ENCODE data around the gene CASK. TPM values are rescaled to one million over a fixed set of nuclear protein-coding genes. Genes with fewer than 3 reads are reported as not detected.

Gene CASK
- total RNA-seq, 1 experiment from 2014 or later, result 29.4 TPM

DNA sequence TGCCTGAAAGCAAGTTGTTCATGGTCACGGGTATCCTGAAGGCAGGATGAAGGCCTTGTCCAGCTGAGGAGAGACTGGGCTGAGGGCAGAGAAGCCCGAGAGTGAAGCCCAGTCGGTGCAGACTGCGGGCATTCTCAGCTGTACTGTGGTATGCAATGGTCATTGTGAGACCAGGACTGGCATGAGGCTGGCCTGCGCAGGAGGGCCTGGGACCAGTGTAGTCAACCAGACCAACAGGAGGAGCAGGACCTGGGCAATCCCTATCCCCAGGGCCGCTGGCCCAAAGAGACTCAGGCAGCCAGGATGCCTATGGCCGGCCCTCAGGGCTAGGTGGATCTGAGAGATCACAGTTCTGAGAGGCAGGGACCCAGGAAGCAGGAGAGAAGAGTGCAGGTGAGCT is 394.6 kb downstream of the CASK start:
- H3K27ac ChIP-seq, result no peak overlapping the region

DNA sequence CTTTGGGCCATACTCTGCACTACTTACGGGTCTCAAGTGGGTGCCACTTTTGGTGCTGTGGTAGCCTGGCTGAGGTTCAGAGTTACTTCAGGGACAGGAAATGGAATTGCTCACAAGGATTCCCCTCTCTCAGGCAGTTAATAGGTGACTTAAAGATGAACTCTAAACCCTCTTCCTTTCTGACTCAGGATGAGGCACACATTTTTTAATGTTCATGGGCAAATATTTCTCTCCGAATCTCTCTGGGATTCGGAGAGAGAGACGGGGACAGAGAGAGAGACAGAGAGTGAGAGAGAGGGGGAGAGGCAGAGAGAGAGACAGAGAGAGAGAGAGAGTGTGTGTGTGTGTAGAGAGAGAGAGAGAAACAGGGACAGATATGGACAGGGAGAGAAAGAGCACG is 396.4 kb downstream of the CASK start:
- Histone ChIP-seq H3K9me3 (ENCODE audit: insufficient read depth, low read depth) (no peaks in the 10 kb centered on the region), H2AFZ (no peak overlapping the region), H3K4me2 (no peak overlapping the region), H3K27ac (no peak overlapping the region), H3K4me1 (replicated peaks; ENCODE audit: insufficient read depth) (no peaks in the 10 kb centered on the region), H3K79me2 (ENCODE audit: low read depth) (no peaks in the 10 kb centered on the region), H3K36me3 (ENCODE audit: low read depth) (no peaks in the 10 kb centered on the region), H3K9me2 (ENCODE audit: insufficient read depth) (no peaks in the 10 kb centered on the region), H3K4me3 (no peak overlapping the region), H3K27me3 (ENCODE audit: insufficient read depth, low read depth) (no peaks in the 10 kb centered on the region), H3F3A (ENCODE audit: insufficient read depth, low read depth) (no peaks in the 10 kb centered on the region), H4K20me1 (ENCODE audit: insufficient read depth) (no peaks in the 10 kb centered on the region)
- intact Hi-C loops (cut with micrococcal nuclease; ENCODE audit: unreplicated experiment), result no loop called here
- CTCF ChIA-PET, result no interaction called here
- no TSS peak for BruUV-seq (replicated peaks)
- no peak for DNase-seq
- POLR2A ChIA-PET (ENCODE audit: unreplicated experiment), result no interaction called here
- TF ChIP-seq, protein P1, sequence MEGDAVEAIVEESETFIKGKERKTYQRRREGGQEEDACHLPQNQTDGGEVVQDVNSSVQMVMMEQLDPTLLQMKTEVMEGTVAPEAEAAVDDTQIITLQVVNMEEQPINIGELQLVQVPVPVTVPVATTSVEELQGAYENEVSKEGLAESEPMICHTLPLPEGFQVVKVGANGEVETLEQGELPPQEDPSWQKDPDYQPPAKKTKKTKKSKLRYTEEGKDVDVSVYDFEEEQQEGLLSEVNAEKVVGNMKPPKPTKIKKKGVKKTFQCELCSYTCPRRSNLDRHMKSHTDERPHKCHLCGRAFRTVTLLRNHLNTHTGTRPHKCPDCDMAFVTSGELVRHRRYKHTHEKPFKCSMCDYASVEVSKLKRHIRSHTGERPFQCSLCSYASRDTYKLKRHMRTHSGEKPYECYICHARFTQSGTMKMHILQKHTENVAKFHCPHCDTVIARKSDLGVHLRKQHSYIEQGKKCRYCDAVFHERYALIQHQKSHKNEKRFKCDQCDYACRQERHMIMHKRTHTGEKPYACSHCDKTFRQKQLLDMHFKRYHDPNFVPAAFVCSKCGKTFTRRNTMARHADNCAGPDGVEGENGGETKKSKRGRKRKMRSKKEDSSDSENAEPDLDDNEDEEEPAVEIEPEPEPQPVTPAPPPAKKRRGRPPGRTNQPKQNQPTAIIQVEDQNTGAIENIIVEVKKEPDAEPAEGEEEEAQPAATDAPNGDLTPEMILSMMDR (conservative IDR thresholded peaks at IDR 0.05), result no peak
- no peak for TF ChIP-seq EZH2 (IDR thresholded peaks at IDR 0.05; ENCODE audit: low read depth)

More for the DNA sequence above, 394.6 kb downstream of the CASK start:
- no peaks in the 10 kb centered on the region for H3K36me3 ChIP-seq (ENCODE audit: low read depth)
- H3K4me2 ChIP-seq, result no peak overlapping the region
- no peaks in the 10 kb centered on the region for H3K79me2 ChIP-seq (ENCODE audit: low read depth)
- no peak overlapping the region for H2AFZ ChIP-seq
- H3F3A ChIP-seq (ENCODE audit: insufficient read depth, low read depth), result no peaks in the 10 kb centered on the region
- no peak overlapping the region for H3K4me3 ChIP-seq
- no peaks in the 10 kb centered on the region for H3K9me2 ChIP-seq (ENCODE audit: insufficient read depth)
- H3K9me3 ChIP-seq (ENCODE audit: insufficient read depth, low read depth), result no peaks in the 10 kb centered on the region
- no peaks in the 10 kb centered on the region for H4K20me1 ChIP-seq (ENCODE audit: insufficient read depth)
- DNase-seq, result no peak
- ChIA-PET POLR2A (ENCODE audit: unreplicated experiment) (no interaction called here), CTCF (no interaction called here)
- H3K4me1 ChIP-seq (replicated peaks; ENCODE audit: insufficient read depth), result no peaks in the 10 kb centered on the region
- intact Hi-C loops (cut with micrococcal nuclease; ENCODE audit: unreplicated experiment), result no loop called here
- no peak for TF ChIP-seq EZH2 (IDR thresholded peaks at IDR 0.05; ENCODE audit: low read depth)
- TF ChIP-seq, protein P1 (conservative IDR thresholded peaks at IDR 0.05), result no peak
- no peaks in the 10 kb centered on the region for H3K27me3 ChIP-seq (ENCODE audit: insufficient read depth, low read depth)
- BruUV-seq (replicated peaks), result no TSS peak

DNA sequence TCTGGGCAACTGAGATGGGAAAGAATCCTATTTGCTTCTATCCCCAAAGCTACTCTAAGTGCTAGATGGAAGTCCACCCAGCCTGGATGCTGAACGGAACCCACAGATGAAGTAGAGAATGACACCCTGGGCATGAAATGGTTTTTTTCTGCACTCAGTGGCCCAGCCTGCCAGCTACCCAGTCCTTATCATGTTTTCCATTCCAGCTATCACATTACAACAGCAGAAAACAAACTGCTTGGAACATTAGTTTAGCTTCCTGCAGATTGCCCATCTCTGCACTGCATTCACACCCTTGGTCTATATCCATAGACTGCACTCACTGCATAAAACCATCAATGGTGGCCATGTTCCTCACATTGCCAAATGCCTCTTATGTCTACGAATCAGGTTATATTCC is 397.1 kb downstream of the CASK start:
- Histone ChIP-seq H3K27ac (no peak overlapping the region), H3K9me2 (ENCODE audit: insufficient read depth) (no peaks in the 10 kb centered on the region), H3K79me2 (ENCODE audit: low read depth) (no peaks in the 10 kb centered on the region), H3K4me2 (no peak overlapping the region), H3K4me3 (no peak overlapping the region), H3F3A (ENCODE audit: insufficient read depth, low read depth) (no peaks in the 10 kb centered on the region), H4K20me1 (ENCODE audit: insufficient read depth) (no peaks in the 10 kb centered on the region), H3K27me3 (ENCODE audit: insufficient read depth, low read depth) (no peaks in the 10 kb centered on the region), H2AFZ (no peak overlapping the region), H3K9me3 (ENCODE audit: insufficient read depth, low read depth) (no peaks in the 10 kb centered on the region), H3K4me1 (replicated peaks; ENCODE audit: insufficient read depth) (no peaks in the 10 kb centered on the region), H3K36me3 (ENCODE audit: low read depth) (no peaks in the 10 kb centered on the region)
- POLR2A ChIA-PET (ENCODE audit: unreplicated experiment), result no interaction called here
- no TSS peak for BruUV-seq (replicated peaks)
- intact Hi-C loops (cut with micrococcal nuclease; ENCODE audit: unreplicated experiment), result no loop called here
- CTCF ChIA-PET, result no interaction called here
- TF ChIP-seq, protein P1 (conservative IDR thresholded peaks at IDR 0.05), result no peak
- no peak for TF ChIP-seq EZH2 (IDR thresholded peaks at IDR 0.05; ENCODE audit: low read depth)
- no peak for DNase-seq

Data from PC-9 (cell line).